GM21576 (cell line): ENCODE results near the gene ATP6AP1.
"Not testable (repeated sequence)": the region's sequence is repeated elsewhere in the genome, so short reads cannot be mapped to it uniquely, and the experiment has no call there.

ENCODE experiments used
- ATAC-seq: cut with Tn5 transposase; IDR thresholded peaks from one replicate; pipeline ENCODE4 v1.9.1; 2021; ENCODE audit warnings: mild to moderate bottlenecking, moderate library complexity; ENCODE audit not compliant: unreplicated experiment

ATP6AP1 gene

GRCh38 chrX:154399527-154400368, 28.7 kb upstream of the ATP6AP1 start:
- no peak for ATAC-seq

- ATAC-seq = not testable (repeated sequence)
Measured at GRCh38 chrX:154400369-154400817, 28.1 kb upstream of the ATP6AP1 start.

DNA sequence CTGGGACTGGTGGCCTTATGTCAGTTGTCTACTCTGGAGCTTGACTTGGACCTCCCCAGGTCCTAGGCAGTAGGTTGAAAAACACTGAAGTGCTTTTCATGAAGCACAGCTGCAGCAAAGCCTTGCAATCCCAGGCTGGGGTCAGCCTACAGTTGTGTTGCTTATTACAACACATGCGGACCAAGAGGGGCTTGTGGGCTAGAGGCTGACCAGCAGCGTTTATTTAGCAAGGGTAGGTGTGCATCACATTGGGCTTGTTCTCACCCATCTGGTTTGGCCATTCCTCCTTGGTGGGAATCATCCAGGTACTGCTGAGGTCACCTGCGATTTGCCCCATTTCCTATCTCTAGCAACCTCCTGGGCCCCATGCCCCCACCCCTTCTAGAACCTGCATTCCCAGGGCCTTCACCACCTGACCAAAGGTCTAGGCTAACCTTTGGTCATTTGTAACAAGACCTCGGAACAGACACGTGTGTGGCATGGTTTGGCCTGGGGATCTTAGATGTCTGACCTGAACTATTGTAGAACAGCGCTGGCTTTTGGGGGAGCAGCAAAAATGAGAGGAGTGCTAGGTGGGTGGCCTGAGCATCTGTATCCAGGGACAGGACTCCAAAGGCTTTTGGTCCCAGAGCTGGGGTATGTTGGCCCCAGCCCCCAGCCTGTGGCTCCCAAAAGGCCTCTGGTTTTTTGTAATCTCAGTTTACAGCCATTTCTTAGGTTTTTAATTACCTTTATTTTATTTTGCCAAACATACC, 27.3 kb upstream of the ATP6AP1 start:
- ATAC-seq = no peak

DNA sequence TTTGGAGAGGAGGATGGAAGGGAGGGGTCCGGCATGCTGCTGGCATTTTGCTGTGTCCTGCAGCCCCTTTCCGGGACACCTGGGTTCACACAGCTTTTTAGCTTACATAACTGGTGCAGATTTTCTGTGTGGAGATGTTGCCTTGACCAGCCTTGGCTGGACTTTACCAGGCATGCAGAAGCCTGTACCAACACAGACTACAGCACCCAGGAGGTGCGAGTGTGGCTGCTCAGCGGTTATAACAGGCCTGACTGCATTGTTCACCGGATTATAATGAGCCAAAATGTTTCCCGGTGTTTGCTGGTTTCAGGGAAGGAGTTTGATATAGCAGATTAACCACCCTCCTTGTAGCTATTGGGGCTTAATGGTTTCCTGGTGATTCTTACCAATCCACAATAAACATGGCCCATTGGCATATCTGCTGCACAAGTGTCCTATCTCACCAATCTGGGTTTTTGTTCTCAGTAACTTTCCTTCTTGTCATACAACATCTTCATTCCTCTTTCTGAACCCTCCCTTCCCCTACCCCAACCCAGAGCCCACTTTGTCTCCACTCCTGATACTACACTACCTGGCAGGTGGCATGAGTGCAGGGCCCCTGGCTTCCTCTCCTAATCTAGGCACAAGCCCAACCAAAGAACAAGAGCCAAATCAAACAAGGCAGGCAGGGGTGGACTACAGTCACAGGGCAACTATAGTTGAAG, 26.4 kb upstream of the ATP6AP1 start:
- no peak for ATAC-seq

DNA sequence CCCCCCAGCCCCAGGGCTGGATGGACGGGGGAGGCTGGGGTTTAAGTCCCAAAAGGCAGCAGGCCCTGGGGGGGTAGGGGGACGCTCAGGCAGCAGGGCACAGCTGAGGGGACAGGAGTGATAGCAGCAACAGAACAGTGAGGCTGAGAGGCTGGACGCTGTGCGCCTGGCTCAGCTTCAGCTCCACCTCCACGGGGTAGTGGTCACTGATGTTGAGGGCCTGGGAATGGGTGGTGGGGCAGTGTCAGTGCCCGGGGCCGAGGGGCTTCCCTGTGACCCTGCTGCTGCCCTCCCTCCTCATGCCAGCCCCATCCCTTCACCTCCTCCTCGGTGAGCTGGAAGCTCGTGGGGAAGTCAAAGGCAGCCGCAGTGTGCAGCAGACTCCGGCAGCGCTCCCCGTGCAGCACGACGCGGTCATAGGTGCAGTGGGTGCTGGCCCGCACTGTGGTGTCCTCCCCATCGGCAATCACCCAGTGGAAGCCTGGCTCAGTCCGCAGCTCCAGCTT, 25.8 kb upstream of the ATP6AP1 start:
- no peak for ATAC-seq

GRCh38 chrX:154403192-154403591, 25.3 kb upstream of the ATP6AP1 start:
- no peak for ATAC-seq

GRCh38 chrX:154403858-154404257, 24.6 kb upstream of the ATP6AP1 start:
- ATAC-seq = no peak

DNA sequence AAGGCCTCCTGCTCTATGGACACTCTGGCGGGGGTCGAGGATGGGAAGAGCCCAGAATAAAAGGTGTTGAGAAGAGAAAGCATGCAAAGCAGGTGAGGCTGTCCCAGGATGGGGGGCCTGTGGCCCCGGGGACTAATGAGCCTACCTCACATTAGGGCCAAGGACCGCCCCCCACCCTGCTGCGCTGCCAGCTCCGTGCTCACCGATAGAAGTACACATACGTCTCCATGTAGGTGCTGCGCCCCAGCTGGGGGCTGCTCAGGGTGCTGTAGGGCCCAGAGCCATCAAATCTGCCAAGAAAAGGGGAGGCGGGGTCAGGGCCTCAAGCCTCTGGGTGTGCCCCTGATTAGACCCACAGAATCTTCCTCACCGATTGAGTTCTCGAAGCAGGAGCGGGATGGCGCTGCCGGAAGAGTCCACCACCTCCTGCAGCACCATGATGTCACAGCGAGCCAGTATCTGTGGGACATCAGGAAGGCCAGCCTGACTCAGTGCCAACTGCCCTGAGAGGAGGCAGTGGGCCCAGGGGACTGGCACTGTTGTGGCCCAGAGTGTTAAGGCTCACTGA, 23.8 kb upstream of the ATP6AP1 start:
- no peak for ATAC-seq

DNA sequence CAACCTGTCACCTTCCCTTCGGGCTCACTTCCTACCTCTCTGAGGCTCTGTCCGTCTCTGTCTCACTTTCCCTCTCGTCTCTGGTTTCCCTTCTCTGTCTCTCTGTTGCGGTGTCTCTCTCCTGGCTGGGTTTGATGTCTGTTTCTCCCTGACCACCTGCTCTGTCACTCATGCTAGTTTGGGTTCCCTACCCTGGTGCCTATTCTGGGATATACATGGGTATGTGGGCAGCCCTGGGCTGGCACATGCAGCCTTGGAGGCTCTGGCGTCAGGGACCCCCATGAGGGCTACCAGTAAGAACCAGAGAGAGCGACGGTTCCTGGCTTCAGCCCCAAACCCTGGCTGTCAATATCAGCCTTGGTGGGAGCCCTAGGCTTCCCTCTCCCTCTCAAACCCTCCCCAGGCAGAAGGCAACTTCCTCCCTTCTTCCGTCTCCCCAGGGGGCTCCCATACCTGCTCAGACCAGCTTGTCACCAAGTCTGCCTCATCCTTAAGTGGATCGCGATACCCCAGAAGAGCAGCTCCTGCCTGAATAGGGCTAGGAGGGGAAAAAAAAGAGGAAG, 19.7 kb upstream of the ATP6AP1 start:
- ATAC-seq = no peak

GRCh38 chrX:154409222-154409871, 19.1 kb upstream of the ATP6AP1 start, which contains the start of gene DNASE1L1:
Gene DNASE1L1, minus strand, starts transcription at chrX:154409254. Its CDS starts 3,686 bp downstream, at chrX:154405568.
- ATAC-seq = peak; percentile 42

DNA sequence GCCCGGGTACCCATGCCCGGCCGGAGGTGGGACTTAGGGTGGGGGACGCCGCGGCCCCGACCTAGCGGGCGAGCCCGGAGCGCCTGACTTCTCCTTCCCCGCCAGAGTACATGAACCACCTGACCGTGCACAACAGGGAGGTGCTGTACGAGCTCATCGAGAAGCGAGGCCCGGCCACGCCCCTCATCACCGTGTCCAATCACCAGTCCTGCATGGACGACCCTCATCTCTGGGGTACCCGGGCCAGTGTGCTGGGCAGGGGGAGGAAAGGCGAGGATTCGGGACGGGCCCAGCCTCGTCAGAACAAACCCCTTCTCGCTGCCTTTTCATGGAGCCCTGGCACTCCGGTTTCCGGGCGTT, 16.5 kb upstream of the ATP6AP1 start:
- ATAC-seq = peak; percentile 46

DNA sequence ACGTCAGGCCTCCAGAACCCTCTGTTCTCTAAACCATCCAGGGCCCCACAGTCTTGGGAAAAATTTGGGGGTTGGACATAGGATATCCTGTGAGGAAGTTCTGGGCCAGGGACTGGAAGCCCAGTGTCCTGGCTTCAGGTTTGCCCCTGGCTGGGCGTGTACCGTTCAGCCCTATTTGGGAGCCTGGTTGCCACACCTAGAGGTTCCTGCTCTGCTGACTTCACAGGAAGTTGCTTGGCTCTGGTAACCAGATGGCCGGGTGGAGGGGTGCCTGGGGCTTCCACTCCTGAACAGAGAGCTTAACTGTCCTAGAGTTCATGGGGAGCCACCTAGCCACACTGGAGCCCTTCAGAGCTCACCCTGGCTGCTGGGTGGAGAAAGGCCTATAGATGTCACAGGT, 16.0 kb upstream of the ATP6AP1 start:
- ATAC-seq = no peak

- no peak for ATAC-seq
Measured at GRCh38 chrX:154413142-154413541, 15.3 kb upstream of the ATP6AP1 start.

DNA sequence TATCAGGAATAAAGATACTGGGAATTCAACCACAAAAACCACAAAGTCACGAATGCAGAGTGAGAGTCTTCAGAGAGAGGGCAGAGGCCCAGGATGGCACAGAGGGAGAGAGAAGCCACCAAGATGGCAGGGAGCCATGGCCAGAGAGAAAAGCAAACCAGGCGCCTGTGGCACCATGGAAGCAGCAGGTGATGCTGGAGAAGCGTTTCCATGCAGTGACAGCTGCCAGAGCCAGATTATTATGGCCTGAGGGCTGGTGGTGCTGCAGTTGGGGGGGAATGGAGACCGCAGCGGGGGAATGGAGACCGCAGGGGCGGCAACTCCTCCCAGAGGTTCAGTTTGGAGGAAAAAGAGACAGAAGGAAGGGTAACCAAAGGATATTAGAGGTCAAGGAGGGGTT, 11.3 kb upstream of the ATP6AP1 start:
- ATAC-seq = no peak

- no peak for ATAC-seq
Measured at GRCh38 chrX:154419189-154419588, 9.3 kb upstream of the ATP6AP1 start.

DNA sequence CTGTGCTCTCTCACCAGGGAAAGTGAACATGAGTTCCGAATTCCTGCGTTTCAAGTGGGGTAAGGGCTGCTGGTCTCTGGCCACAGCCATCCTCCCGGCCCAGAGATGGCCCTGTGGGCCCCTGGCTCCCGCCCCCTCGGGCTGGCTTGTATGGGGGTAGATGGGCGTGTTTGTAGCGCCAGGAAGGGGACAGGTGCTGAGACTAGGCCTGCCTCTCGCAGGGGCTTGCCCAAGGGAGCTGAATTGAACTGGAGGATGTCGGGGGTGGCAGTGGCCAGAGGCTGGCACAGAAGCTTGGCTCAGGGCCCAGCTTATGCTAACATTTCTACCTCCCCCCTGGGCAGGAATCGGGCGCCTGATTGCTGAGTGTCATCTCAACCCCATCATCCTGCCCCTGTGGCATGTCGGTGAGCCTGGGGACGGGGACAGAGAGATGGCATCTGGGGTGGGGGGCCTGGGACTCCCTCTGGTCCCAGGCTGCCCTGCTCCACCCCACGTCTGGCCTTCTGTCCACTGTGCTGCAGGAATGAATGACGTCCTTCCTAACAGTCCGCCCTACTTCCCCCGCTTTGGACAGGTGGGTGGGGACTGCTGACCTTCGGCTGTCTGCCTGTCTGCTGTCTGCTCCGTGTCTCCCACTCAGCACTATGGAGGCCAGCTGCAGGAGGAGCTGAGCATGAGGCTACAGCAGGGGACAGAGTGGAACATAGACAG, 8.6 kb upstream of the ATP6AP1 start:
- no peak for ATAC-seq

GRCh38 chrX:154420402-154420756, 8.1 kb upstream of the ATP6AP1 start:
- no peak for ATAC-seq

DNA sequence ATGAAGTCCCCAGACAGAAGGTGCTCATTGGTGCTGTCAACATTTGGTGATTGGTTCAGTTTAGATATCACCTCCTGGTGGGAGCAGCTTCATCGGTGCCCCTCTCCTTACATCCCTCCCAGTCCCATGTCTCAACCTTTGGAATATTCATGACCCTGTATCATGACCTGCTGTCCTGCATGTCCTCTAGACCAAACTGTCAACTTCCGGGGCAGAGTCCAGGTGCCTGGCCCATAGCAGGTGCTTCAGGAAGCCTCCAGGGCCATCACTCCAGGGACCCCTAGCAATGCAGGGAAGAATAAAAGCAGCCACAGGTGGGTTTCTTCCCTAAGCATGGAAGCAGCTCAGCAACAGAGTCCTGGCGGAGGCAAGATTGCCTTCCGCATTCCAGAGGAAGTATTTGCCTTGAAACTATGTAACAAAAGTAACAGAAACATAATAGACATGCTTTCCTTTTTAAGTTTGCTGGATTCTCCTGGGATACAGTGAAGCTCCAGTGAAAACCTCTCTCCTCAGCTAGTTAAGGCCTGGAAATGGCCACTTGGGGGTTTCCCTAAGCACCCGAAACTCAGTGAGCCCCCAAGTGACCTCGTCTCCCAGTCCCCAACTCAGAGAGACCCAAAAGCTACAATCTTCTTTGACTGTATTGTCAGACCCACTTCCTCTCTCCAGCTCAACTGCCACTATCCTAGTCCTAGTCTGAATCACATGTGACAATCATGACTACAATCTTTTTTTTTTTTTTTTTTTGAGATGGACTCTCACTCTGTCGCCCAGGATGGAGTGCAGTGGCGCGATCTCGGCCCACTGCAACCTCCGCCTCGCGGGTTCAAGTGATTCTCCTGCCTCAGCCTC, 1.3 kb upstream of the ATP6AP1 start:
- ATAC-seq = no peak

- ATAC-seq = no peak
Measured at GRCh38 chrX:154429711-154430110, 1.2 kb downstream of the ATP6AP1 start.
